Neural progenitor cell (in vitro differentiated cells): ENCODE measurements around the gene SMG1. TPM values are rescaled to one million over a fixed set of nuclear protein-coding genes. Genes with fewer than 3 reads are reported as not detected.
"Not testable (repeated sequence)": the region's sequence is repeated elsewhere in the genome, so short reads cannot be mapped to it uniquely, and the experiment has no call there.

Source experiments
- DNase-seq: peaks from one replicate; pipeline ENCODE4 v3.0.0-alpha.2; 2016; ENCODE audit warnings: low spot score
- H2AFZ ChIP-seq: fragments of 200-600 bp; sonication (generic); replicated peaks from 2 replicates; pipeline ENCODE4 v1.6.1; 2016; ENCODE audit warnings: antibody characterized with exemption
- H3F3A ChIP-seq: fragments of 200-600 bp; sonication (generic); 2 replicates; pipeline ENCODE4 v1.6.1; 2016; ENCODE audit warnings: antibody characterized with exemption, low read depth
- H3K27ac ChIP-seq: fragments of 200-600 bp; sonication (generic); 2 replicates; pipeline ENCODE4 v1.5.1; 2016; ENCODE audit warnings: mild to moderate bottlenecking
- H3K27me3 ChIP-seq: fragments of 200-600 bp; sonication (generic); 2 replicates; pipeline ENCODE4 v1.6.1; 2016; ENCODE audit warnings: mild to moderate bottlenecking, moderate library complexity
- H3K36me3 ChIP-seq: fragments of 200-600 bp; sonication (generic); 2 replicates; pipeline ENCODE4 v1.5.1; 2016
- H3K4me1 ChIP-seq: fragments of 200-600 bp; sonication (generic); 2 replicates; pipeline ENCODE4 v1.6.1; 2016; ENCODE audit warnings: mixed run types
- H3K4me2 ChIP-seq: fragments of 200-600 bp; sonication (generic); 2 replicates; pipeline ENCODE4 v1.6.1; 2016
- H3K4me3 ChIP-seq: fragments of 200-600 bp; sonication (generic); 2 replicates; pipeline ENCODE4 v1.5.1; 2016
- H3K79me2 ChIP-seq: fragments of 200-600 bp; sonication (generic); 2 replicates; pipeline ENCODE4 v1.6.1; 2016; ENCODE audit warnings: low read depth
- H3K9ac ChIP-seq: fragments of 200-600 bp; sonication (generic); 2 replicates; pipeline ENCODE4 v1.6.1; 2016
- H3K9me3 ChIP-seq: fragments of 200-600 bp; sonication (generic); 2 replicates; pipeline ENCODE4 v1.5.1; 2016; ENCODE audit warnings: low read depth
- H4K20me1 ChIP-seq: fragments of 200-600 bp; sonication (generic); 2 replicates; pipeline ENCODE4 v1.6.1; 2016; ENCODE audit warnings: low read depth
- H3K27ac Mint-ChIP-seq: 3 replicates; pipeline ENCODE4 v1.8.0; 2021; ENCODE audit warnings: mixed read lengths
- H3K27me3 Mint-ChIP-seq: 2 replicates; pipeline ENCODE4 v1.8.0; 2022; ENCODE audit warnings: low read depth, mild to moderate bottlenecking, inconsistent platforms, moderate library complexity, mixed read lengths; ENCODE audit not compliant: insufficient read depth
- H3K36me3 Mint-ChIP-seq: 3 replicates; pipeline ENCODE4 v1.8.0; 2021; ENCODE audit warnings: mixed read lengths
- H3K4me1 Mint-ChIP-seq: 3 replicates; pipeline ENCODE4 v1.8.0; 2021; ENCODE audit warnings: mixed read lengths
- H3K4me3 Mint-ChIP-seq: 3 replicates; pipeline ENCODE4 v1.8.0; 2021; ENCODE audit warnings: mild to moderate bottlenecking, moderate library complexity, mixed read lengths
- H3K9me3 Mint-ChIP-seq: 3 replicates; pipeline ENCODE4 v1.8.0; 2020; ENCODE audit warnings: mixed read lengths
- CTCF ChIP-seq: fragments of 200-600 bp; sonication (generic); IDR thresholded peaks from 2 replicates; pipeline ENCODE4 v1.5.1; 2017; ENCODE audit warnings: antibody characterized with exemption, mild to moderate bottlenecking
- total RNA-seq: library from RNA; depleted of rRNA; stranded (reverse); fragments of >200 nt; gene quantifications from 2 replicates; pipeline ENCODE4 v1.2.3, GENCODE V29; 2015; ENCODE audit warnings: low replicate concordance

SMG1 gene
- total RNA-seq, 1 donor from 2014 or later: 69.7 TPM

GRCh38 chr16:18759598-18760520 lies 166.3 kb downstream of the SMG1 start:
- not testable (repeated sequence) for H3K36me3 Mint-ChIP-seq, H3K79me2 ChIP-seq, H3K4me1 ChIP-seq, H3K36me3 ChIP-seq, H4K20me1 ChIP-seq, H3K9me3 ChIP-seq, H3F3A ChIP-seq, H3K27me3 Mint-ChIP-seq, H3K9me3 Mint-ChIP-seq, H3K9ac ChIP-seq, H3K27ac ChIP-seq, H3K4me1 Mint-ChIP-seq, H3K4me3 Mint-ChIP-seq, H2AFZ ChIP-seq, H3K4me3 ChIP-seq, H3K27ac Mint-ChIP-seq, H3K4me2 ChIP-seq, H3K27me3 ChIP-seq
- TF ChIP-seq CTCF: peak; percentile 63
- DNase-seq: peak; percentile 19

- H3K36me3 ChIP-seq, H3F3A ChIP-seq, H3K4me1 Mint-ChIP-seq, H2AFZ ChIP-seq, DNase-seq, H3K27me3 ChIP-seq, H3K4me3 Mint-ChIP-seq, H3K9me3 ChIP-seq, H3K79me2 ChIP-seq, H4K20me1 ChIP-seq, H3K4me1 ChIP-seq, H3K9ac ChIP-seq, H3K4me3 ChIP-seq, H3K27me3 Mint-ChIP-seq, H3K36me3 Mint-ChIP-seq, H3K27ac Mint-ChIP-seq, H3K4me2 ChIP-seq, H3K27ac ChIP-seq, H3K9me3 Mint-ChIP-seq: not testable (repeated sequence)
These were observed 168.1 kb downstream of the SMG1 start for GRCh38 chr16:18757960-18758660.

- H3K9me3 ChIP-seq, H4K20me1 ChIP-seq, H3K27ac Mint-ChIP-seq, H3K36me3 Mint-ChIP-seq, H3K27ac ChIP-seq, H3K4me1 ChIP-seq, H3F3A ChIP-seq, H3K27me3 ChIP-seq, H3K4me3 ChIP-seq, H3K4me3 Mint-ChIP-seq, DNase-seq, H3K79me2 ChIP-seq, H3K9me3 Mint-ChIP-seq, H3K4me2 ChIP-seq, H2AFZ ChIP-seq, H3K4me1 Mint-ChIP-seq, H3K36me3 ChIP-seq, H3K9ac ChIP-seq, H3K27me3 Mint-ChIP-seq: not testable (repeated sequence)
These were observed 169.6 kb downstream of the SMG1 start for GRCh38 chr16:18756639-18757038.

Other genes with a start within 250 kb of the SMG1 start
- 3,933 and 4,863 TPM in 2 replicates for gene RPS15A, start 136.1 kb downstream of the SMG1 start, total RNA-seq
- 777 and 813 TPM in 2 replicates for gene ARL6IP1, start 124.9 kb downstream of the SMG1 start, total RNA-seq
- 6.0 and 8.2 TPM in 2 replicates for gene TMC7, start 57.5 kb upstream of the SMG1 start, total RNA-seq
- gene COQ7, start 141.2 kb upstream of the SMG1 start, total RNA-seq: 11.8 and 22.9 TPM in 2 replicates
- gene ITPRIPL2, start 187.6 kb upstream of the SMG1 start, total RNA-seq: 3.7 and 5.4 TPM in 2 replicates
- 7.2 TPM in 2 replicates for gene SYT17, start 241.8 kb upstream of the SMG1 start, total RNA-seq